Tibial nerve (tissue), 4 donors: ENCODE results near the gene SKI.

Experiments used
- CTCF ChIP-seq, 5 experiments: fragments of 200-600 bp in 3 of 5; fragments of 450-650 bp in 2 of 5; sonication (generic) in 3 of 5; IDR thresholded peaks; one replicate each; pipeline ENCODE4 v1.5.1; 2016 to 2019; ENCODE audit warnings: antibody characterized with exemption in 5 of 5, mild to moderate bottlenecking in 3 of 5, moderate library complexity in 2 of 5
- EP300 ChIP-seq, 2 donors: sonication (generic); formaldehyde crosslinking; IDR thresholded peaks; one replicate each; pipeline ENCODE4 v1.6.1; 2017; ENCODE audit warnings: antibody characterized with exemption in 2 of 2, mild to moderate bottlenecking in 1 of 2
- POLR2A ChIP-seq, 2 donors: fragments of 450-650 bp; IDR thresholded peaks; one replicate each; pipeline ENCODE4 v1.6.1; 2017; ENCODE audit warnings: antibody characterized with exemption in 2 of 2, mild to moderate bottlenecking in 2 of 2, moderate library complexity in 2 of 2

- TF ChIP-seq CTCF (IDR thresholded peaks at IDR 0.05): no peak
- no peak for TF ChIP-seq POLR2A (IDR thresholded peaks at IDR 0.05)
- TF ChIP-seq EP300 (IDR thresholded peaks at IDR 0.05): no peak
These were observed 51.7 kb downstream of the SKI start for GRCh38 chr1:2279817-2280216.
